Stimulated activated CD4-positive, alpha-beta T cell treated with anti-CD3 and anti-CD28 coated beads, Interleukin-15, amount 100 ng/mL, for 24 hours (primary cell): ENCODE data around the gene UTS2R.
"Not testable (repeated sequence)": the region's sequence is repeated elsewhere in the genome, so short reads cannot be mapped to it uniquely, and the experiment has no call there.

Experiments
- DNase-seq: peaks from one replicate; pipeline ENCODE4 v3.0.0-alpha.2; 2020

Gene UTS2R

DNA sequence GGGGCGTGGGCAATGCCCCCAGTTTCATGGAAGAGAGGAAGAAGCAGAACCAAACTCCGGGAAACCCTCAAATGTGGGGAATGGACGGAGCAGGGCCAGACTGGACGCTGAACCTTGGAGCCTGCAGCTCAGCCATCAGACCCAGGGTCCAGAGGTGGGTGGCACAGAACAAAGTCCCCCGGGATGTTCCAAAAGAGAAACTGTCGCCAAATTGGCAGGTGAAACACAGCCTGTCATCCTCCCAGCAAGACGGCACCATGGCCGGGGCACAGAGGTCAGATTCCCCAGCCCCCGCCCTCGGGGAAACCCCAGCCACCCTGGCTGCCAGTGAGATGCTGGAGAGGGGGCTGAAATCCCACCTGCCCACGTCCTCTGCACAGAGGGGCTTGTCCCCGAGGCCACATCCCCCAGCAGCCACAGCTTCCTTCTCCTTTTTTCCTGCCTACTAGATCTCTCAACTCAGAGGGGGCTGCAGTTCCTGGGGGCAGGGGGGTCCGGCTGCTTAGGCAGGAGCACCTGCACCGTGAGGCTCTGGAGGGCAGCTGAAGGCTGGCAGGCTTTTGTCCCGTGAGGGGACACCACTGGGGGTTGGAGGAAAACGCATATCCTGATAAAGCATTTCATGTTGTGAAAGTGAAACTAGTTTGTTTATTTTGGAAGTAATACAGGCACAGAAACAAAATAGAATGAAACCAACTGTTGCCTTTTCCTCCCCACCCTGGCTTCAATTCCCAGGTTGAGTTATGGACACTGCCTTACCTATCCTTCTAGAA lies 36.8 kb upstream of the UTS2R start:
- no peak for DNase-seq

DNA sequence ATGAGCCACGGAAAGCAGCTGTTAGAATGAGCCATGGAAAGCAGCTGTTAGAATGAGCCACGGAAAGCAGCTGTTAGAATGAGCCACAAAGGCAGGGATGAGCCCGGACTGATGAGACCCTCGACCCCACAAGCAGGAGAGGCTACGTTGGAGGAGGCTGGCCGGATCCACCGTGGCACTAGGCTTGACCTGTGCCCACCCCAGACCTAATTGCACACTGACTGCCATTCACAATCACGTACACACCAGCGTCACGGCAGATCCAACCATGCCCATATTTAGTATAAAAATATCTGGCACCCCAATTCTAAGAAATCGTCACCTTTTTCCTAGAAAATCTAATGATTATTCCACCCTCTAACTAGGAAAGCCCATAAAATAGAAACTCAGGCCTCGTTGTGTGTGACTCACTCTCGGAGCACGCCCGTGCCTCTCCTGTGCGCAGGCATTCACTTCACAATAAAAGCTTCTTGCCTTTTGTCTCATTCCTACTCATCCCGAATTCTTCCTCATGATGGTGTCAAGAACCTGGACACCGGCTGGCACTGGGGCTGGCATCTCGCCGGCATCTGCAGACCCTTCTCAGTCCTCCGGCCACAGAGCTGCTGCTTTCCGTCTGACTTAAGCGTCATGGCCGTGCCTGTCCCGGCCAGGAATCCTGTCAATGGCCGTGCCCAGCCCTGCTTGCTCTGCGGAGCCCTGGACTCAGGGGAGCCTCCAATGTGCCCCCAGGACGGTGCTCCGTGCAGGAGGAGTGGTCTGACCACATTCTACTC lies 32.5 kb upstream of the UTS2R start:
- no peak for DNase-seq

DNA sequence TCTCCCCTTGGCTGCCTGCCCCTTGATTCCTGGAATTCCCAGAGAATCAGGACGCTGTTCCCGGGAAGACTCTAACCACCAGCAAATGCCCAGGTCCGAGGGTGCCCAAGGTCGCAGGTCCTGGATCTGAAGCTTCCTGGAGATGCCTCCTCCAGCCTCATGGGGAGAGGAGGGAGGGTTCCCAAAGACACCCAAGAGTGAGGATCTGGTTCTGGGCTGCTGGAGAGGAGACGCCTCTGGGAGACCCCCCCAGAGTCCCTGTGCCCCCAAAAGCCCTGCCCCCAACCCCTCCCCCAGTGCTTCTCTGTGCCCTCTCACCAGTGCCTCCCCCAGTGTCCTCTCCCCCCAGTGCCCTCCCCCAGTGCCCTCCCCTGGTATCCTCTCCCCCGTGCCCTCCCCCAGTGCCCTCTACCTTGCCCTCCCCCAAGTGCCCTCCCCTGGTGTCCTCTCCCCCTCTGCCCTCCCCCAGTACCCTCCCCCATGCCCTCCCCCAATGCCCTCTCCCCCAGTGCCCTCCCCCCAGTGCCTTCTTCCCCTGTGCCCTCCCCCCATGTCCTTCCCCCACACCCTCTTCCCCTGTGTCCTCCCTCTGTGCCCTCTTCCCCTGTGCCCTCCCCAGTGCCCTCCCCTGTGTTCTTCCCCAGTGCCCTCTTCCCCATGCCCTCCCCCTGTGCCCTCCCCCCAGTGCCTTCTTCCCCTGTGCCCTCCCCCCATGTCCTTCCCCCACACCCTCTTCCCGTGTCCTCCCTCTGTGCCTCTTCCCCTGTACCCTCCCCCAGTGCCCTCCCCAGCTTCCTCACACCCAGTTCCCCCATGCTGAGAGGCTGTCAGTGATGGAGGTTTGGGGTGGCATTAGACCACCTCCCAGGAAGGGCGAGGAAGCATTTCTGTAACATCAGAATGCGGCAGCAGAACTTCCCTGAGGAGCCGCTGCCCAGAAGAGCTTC lies 31.7 kb upstream of the UTS2R start:
- DNase-seq = no peak

DNA sequence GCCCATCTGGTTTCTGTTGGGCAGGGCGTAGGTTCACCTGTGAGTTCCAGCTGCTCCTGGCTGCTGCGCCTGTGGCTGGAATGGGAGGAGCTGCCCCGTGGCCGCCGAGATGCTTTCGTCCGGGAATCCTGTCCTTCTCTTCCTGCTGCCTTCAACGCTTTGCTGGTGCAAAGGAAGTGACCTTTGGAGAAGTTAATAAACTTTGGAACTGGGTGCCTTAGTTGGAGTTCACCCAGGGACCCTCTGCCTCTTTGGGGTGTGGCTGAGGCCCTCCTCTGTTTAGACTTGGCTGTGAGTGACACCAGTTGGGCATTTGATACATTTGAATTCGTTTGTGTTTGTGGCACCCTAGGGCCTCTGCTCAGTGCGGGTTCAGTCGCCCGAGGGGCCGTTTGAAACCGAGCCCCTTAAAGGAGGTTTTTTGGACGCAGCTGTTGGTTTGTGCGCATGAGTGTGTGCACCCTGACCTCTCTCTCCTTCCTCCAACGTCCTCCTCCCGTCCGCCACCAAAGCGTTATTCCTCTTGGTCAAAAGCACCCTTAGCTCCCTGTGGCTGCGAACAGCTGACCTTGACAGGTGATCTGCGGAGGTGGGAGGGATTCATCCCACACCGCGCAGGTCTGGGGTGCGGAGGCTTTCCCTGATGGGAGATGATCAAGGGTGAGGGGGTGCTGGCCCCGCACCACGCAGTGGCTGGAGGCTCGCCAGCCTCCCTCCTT lies 29.0 kb upstream of the UTS2R start:
- no peak for DNase-seq

DNA sequence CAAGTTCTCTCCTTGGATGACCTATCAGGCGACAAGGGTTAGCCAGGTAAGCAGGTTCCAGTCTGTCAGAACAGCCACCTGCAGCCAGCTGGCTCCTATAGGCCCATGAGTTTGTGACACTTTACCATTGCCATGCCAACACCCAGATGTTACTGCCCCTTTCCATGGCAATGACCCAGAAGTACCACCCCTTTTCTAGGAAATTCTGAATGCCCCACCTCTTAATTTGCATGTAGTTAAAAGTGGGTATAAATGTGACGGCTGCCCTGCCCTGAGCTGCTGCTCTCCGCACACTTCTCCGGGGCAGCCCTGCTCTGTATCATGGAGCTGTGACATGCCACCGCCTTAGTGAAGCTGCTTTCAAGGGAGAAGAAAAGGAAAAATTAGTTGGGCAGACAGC lies 28.0 kb upstream of the UTS2R start:
- no peak for DNase-seq

DNA sequence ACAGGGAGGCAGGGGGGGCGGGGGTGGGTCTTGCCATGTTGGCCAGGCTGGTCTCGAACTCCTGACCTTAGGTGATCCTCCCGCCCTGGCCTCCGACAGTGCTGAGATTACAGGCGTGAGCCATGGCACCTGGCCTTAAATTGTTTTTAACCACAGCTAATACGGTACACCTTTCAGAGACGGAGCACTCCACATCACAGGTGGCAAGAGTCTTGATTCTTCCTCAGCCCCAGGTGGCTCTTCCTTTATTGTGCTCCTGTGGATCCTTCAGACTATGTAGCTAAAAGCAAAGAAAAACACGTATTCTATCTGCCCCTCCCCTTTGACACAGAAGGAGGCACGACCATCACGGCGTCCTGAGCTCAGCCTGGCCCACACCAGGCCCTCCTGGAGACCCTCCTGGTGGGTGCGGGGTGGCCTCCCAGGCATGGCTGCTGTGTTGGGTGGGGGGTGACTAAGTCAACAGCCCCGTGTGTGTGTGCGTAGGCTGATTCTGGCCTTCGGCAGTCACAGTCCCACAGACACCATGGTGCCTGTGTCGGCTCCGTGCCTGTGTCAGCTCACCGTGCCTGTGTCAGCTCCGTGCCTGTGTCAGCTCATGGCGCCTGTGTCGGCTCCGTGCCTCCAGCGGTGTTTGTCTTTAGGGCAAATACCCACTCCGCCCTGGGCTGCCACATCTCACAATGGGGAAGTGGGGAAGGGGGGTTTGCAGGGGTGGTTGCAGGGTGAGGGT lies 27.2 kb upstream of the UTS2R start:
- DNase-seq = no peak

DNA sequence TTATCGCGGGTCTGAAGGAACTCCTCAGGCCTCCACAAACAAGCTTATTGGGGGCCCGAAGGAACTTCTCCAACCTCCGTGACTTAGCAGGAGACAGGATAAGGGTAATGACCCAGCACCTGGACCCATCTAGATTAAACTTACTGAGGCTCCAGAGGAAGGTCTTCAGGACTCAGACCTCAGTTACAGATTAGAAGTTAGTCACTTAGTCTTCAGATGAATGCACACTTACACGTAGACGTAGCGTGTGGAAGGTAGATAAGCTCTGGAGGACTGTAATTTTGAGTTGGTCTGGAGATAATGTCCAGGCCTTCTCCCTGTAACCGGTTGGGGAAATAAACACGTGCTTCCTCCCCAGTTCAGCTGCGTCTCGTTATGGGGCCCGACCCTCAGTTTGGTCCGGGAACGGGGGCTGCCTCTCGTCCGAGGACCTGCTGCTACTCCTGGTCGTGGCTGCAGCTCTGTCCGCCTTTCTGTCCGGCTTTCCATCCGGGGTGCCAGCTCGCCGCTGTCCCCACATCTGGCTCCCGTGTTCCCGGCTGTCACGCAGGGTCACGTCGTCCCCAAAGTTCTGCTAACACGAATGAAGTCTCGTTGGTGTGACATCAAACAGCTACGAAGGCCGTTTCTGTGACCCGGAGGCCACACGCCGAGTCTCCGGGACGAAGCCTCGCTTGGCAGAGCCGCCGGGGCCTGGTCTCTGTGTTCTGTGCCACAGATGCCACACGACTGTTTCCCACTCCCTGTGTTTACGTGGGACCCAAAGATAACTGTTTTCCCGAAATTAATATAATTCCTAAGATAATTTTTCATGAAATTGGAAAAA lies 26.2 kb upstream of the UTS2R start:
- no peak for DNase-seq

DNA sequence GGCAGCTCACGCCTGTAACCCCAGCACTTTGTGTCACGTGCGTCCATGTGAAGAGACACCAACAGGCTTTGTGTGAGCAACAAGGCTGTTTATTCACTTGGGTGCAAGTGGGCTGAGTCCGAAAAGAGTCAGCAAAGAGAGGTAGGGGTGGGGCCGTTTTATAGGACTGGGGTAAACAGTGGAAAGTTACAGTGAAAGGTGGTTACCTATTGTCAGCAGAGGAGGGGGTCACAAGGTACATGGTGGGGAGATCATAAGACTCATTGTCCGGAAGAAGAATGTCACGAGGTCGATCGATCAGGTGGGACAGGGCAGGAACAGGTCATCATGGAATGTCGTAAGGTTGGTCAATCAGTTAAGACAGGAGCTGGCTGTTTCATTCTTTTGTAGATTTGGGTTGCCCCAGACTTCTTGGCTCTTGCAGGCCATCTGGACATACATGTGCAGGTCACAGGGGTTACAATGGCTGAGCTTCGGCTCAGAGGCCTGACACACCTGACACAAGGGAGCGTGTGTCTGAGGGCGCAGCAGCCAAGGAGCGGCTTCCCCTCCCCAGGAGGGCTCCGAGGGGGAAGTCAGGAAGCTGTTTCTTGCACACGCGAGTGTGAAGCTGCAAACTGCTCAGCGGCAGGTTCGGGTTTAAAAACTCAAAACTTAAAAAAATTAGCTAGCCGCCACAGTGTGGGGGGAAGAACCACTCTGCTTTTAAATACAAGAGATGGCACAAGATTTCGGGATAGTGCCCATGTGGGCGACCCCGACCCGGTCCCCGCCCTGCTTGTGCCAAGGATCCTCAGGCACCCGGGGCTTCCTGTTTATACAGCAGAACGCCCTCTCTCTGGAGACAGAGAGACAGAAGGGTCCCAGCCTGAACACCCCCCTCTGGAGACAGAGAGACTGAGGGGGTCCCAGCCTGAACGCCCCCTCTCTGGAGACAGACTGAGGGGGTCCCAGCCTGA lies 24.9 kb upstream of the UTS2R start:
- no peak for DNase-seq

DNA sequence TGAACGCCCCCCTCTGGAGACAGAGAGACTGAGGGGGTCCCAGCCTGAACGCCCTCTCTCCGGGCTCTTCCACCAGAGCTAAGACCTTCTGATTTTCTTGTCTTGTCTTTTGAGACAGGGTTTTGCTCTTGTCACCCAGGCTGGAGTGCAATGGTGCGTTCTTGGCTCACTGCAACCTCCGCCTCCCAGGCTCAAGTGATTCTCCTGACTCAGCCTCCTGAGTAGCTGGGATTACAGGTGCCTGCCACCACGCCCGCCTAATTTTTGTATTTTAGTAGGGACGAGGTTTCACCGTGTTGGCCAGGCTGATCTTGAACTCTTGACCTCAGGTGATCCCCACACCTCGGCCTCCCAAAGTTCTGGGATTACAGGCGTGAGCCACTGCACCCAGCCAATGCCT lies 23.6 kb upstream of the UTS2R start:
- not testable (repeated sequence) for DNase-seq

DNA sequence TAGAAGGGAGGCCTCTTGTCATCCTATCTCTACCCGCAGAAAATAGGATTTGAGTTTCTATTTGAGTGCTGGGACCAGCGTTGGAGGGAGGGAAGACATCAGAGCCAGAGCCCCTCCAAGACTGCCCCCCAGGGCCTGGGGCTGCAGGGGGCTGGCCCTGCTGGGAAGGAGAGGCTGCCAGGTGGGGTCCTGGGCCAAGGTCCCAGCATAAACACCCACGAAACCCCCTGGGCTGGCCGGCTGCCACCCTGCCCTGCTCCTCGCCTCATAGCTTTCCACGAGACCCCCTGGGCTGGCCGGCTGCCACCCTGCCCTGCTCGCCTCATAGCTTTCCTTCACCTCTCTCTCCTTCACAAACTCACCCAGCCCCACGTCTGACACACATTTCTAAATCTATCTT lies 23.1 kb upstream of the UTS2R start:
- DNase-seq = no peak

DNA sequence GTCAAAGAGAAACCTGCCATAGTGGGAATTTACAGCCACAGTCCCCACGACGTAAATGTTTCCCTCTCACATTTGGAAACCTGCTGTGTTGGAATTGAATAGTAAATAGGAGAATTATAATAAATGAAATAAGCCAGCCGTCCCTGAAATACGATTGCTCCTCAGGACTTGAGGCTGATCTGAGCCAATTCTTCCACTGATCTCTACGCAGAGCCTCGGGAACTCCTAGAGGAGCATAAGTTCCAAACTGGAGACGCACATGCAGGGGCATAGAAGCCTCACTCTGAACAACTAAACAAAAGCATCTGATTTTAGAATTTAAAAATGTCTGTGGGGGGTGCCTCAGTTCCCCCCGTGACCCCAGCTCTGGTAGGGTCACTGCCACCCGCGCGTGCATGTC lies 22.7 kb upstream of the UTS2R start:
- DNase-seq = no peak

DNA sequence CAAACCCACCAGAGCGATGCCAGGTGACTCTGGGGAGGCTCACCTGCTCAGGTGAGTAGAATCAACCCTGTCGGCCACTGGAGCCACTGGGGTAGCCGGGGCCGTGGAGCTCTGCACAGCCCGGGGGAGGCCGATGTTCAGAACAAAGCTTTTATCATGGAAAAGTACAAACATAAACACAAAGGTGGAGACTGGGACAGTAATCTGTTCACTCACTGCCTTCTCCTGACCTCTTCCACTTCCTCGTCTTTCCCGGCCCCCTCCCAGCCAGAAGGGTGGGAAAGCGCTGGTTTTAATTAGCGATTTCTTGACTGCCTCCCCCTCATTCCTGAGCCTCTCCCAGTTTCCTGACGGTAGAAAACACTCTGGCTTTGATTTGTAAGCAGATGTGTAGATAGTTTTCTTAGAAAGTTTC lies 22.3 kb upstream of the UTS2R start:
- DNase-seq = no peak

DNA sequence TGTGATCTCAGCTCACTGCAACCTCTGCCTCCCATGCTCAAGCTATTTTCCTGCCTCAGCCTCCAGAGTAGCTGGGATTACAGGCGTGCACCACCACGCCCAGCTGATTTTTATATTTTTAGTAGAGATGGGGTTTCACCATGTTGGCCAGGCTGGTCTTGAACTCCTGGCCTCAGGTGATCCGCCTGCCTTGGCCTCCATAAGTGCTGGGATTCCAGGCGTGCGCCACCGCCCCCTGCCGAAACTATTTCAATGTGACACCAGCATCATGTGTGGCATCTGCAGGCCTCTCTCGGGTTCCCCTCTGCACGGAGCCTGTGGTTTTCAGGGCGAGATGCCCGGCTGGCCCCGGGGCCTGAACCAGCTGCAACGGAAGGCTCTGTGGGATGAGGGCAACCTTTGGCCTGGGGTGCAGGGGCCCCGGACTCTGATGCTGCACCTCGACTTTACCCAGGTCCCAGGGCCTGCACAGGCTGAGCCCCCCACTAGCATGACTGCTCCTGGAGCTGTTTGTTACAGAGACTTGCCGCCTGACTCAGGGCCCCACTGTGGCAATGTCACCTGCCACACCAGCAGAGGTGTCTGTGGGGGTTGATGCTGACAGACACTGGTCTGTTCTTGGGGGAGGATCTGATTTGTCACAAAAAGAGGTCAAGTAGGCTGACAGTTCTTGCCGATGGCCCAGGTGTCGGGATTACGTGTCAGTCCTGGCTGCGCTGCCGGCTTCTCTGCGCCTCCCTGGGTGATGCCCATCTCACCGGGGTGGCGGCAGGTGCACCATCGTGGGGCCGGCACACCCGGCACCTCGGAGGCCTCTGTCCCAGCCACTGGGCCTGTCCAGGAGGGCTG lies 21.2 kb upstream of the UTS2R start:
- DNase-seq = peak; percentile 73

DNA sequence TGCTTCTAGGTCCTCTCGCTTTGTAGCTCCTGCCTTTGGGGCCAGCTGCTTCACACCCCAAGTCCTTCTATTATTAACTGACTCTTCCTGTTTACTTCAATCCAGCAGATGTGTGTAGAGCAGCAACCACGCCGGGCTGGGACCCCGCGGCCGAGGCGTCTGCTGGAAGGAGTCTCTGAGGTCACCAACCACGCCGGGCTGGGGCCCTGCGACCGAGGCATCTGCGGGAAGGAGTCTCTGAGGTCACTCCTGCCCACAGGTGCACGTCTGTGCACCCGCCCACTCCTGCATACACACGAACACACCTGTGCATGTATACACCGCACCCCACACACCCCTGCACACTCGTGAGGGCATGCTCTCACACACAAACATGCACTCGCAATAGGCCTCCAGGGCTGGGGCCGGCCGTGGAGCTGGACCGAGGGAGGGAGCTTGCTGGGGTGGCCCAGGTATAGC lies 20.3 kb upstream of the UTS2R start:
- DNase-seq = no peak

DNA sequence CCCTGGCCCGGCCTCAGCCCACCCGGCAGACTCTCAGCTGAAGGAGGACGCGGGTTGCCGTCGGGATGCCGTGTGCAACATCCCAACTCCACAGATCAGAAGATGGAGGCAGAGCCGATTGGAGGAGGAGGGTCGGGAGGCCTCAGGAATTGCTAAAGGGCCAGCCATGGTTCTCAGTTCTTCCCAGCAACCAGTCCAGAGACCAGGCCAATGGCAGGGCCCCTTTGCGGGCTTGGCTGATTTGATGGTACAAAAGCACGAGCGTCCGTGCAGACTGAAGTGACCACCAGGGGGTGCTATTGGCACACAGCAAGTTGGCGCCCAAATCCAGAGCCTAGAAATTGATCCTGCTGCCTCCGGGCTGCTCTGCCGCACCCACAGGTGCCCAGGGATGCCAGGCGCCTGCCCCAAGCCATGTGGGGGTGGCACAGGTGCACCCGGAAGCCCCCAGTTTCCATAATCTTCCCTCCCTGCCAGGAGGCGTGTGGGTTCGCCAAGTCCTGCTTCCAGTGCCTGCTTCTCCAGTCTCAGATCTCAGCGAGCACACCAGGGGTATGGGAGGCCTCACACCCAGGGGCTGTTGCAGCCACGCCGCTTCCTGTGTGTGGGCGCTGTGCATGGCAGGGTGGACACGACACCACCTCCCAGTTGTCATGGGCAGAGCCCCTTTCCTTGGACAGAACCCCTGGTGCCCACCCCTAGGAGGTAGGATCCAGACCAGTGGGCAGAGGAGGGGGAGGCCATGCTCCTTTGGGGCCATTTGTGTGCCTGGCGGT lies 19.7 kb upstream of the UTS2R start:
- peak; percentile 89 for DNase-seq

DNA sequence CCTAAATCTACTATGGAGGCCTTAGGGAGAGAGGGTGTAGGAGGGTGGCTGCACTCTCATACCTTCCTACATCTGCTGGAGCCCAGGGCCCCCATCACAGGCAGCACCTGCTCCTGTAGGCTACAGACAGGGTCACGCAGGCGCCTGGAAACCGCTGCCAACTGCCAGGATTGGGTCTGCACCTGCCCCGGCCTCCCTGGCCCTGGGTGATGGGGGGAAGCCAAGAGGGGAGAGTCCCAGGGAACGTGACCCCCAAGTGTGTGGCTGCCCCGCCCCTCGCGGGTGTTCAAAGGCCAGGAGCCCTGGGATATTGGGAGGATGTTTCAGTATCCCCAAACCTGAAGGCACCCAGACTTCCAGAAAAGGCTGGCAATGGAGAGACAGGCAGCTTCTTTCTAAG lies 18.1 kb upstream of the UTS2R start:
- no peak for DNase-seq

DNA sequence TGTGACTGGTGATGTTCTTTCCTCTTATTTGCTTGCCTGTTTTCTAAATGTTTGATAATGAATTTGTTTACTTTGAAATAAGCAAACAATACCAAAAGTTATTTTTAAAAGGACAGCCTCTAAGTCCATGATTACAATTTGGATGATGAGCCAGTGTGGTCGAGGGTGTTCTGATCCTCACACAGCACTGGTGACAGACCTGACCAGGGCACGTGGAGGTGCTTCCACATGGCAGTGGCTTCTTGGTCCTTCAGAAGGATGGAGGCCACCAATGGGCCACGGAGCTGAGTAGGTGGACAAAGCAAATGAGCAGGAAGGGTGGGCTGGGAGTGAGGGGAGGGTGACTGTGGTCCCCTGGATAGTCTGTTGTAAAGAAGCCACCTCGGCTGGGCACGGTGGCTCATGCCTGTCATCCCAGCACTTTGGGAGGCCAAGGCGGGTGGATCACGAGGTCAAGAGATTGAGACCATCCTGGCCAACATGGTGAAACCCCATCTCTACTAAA lies 16.7 kb upstream of the UTS2R start:
- no peak for DNase-seq
